Endothelial cell of umbilical vein (primary cell): Measurements from ENCODE around the gene FILIP1. TPM values are rescaled to one million over a fixed set of nuclear protein-coding genes. Genes with fewer than 3 reads are reported as not detected.

Experiments
- BruUV-seq: library from RNA; stranded (reverse); fragments of 400-500 nt; replicated peaks from 2 replicates; lab custom pipeline; 2021; lab: Mats Ljungman, UMichigan
- CTCF ChIA-PET: fragments of 300-600, 350-600 bp; sonication (Branson Sonifier 250); formaldehyde crosslinking; loops from one replicate; lab custom pipeline; 2021; ENCODE audit warnings: antibody characterized with exemption, inconsistent platforms; lab: Charles Lee
- POLR2A ChIA-PET: fragments of 300-600, 350-600 bp; sonication (Branson Sonifier 250); formaldehyde crosslinking; loops from one replicate; lab custom pipeline; 2021; ENCODE audit warnings: antibody characterized with exemption, inconsistent platforms; lab: Charles Lee
- DNase-seq: peaks from one replicate; pipeline ENCODE4 v3.0.0-alpha.2; 2011; ENCODE audit warnings: low read depth, low spot score
- FAIRE-seq: peaks from 2 replicates; lab custom pipeline; 2011; peaks lifted over from hg19 to GRCh38; lab: Jason Lieb, UNC
- H2AFZ ChIP-seq: 2 replicates; pipeline ENCODE4 v1.6.0; 2012; ENCODE audit warnings: low read depth, low read length, control low read depth, inconsistent platforms
- H3K27ac ChIP-seq: 2 replicates; pipeline ENCODE4 v1.5.1; 2011; ENCODE audit warnings: low read depth, mild to moderate bottlenecking, control low read depth, low read length, moderate library complexity; ENCODE audit not compliant: insufficient read depth
- H3K27me3 ChIP-seq, 2 experiments: 2 replicates each; pipeline versions ENCODE4 v1.6.0 to v1.6.1; 2011; ENCODE audit warnings: low read length in 2 of 2, mixed read lengths in 1 of 2; ENCODE audit not compliant: control insufficient read depth in 2 of 2, insufficient read depth in 2 of 2
- H3K36me3 ChIP-seq, 2 experiments: 2 replicates in 1 of 2; 3 replicates in 1 of 2; pipeline ENCODE4 v1.5.1; 2011; ENCODE audit warnings: low read length in 2 of 2, mild to moderate bottlenecking in 1 of 2, moderate library complexity in 1 of 2; ENCODE audit not compliant: control insufficient read depth in 2 of 2, insufficient read depth in 2 of 2; ENCODE audit errors: extremely low read depth in 1 of 2
- H3K4me1 ChIP-seq: 3 replicates; pipeline ENCODE4 v1.5.1; 2011; ENCODE audit warnings: mild to moderate bottlenecking, low read length; ENCODE audit not compliant: control insufficient read depth, insufficient read depth; ENCODE audit errors: extremely low read depth
- H3K4me2 ChIP-seq: 2 replicates; pipeline ENCODE4 v1.6.1; 2011; ENCODE audit warnings: low read length, control low read depth, mixed read lengths; ENCODE audit not compliant: insufficient read depth
- H3K4me3 ChIP-seq, 3 experiments: fragments of 200-600 bp in 1 of 3; sonication (generic), shearing (Covaris generic) in 1 of 3; replicated peaks in 1 of 3; 2 replicates each; pipeline ENCODE4 v1.5.1; 2011 to 2016; ENCODE audit warnings: control low read depth in 3 of 3, low read length in 3 of 3, mild to moderate bottlenecking in 2 of 3, inconsistent platforms in 1 of 3, low read depth in 1 of 3, moderate library complexity in 1 of 3; ENCODE audit not compliant: insufficient read depth in 1 of 3
- H3K79me2 ChIP-seq: 2 replicates; pipeline ENCODE4 v1.6.0; 2012; ENCODE audit warnings: low read length, inconsistent platforms; ENCODE audit not compliant: control insufficient read depth, insufficient read depth
- H3K9ac ChIP-seq: replicated peaks from 2 replicates; pipeline ENCODE3; 2011; ENCODE audit warnings: low read length, control low read depth; ENCODE audit not compliant: insufficient read depth; ENCODE audit errors: extremely low read depth
- H3K9me1 ChIP-seq: replicated peaks from 3 replicates; pipeline ENCODE4 v1.6.0; 2011; ENCODE audit warnings: mild to moderate bottlenecking, low read length; ENCODE audit not compliant: control insufficient read depth, insufficient read depth; ENCODE audit errors: extremely low read depth
- H3K9me3 ChIP-seq: replicated peaks from 2 replicates; pipeline ENCODE4 v1.5.1; 2012; ENCODE audit warnings: low read length, inconsistent platforms; ENCODE audit not compliant: control insufficient read depth, insufficient read depth
- H4K20me1 ChIP-seq: replicated peaks from 2 replicates; pipeline ENCODE3; 2011; ENCODE audit warnings: mild to moderate bottlenecking, low read length; ENCODE audit not compliant: control insufficient read depth, insufficient read depth; ENCODE audit errors: extremely low read depth
- CTCF ChIP-seq, 2 donors: IDR thresholded peaks; 1 replicate in 1 of 2; 2 replicates in 1 of 2; pipeline ENCODE4 v1.5.1; 2011; ENCODE audit warnings: low read length in 2 of 2, mild to moderate bottlenecking in 2 of 2, moderate library complexity in 2 of 2, control low read depth in 1 of 2, inconsistent platforms in 1 of 2, low read depth in 1 of 2; ENCODE audit not compliant: insufficient read depth in 1 of 2; ENCODE audit errors: extremely low read depth in 1 of 2
- EZH2 ChIP-seq: IDR thresholded peaks from 2 replicates; pipeline ENCODE4 v1.6.1; 2012; ENCODE audit warnings: borderline replicate concordance, low read depth, mild to moderate bottlenecking, moderate library complexity, low read length, inconsistent platforms; ENCODE audit not compliant: severe bottlenecking
- FOS ChIP-seq: IDR thresholded peaks from 2 replicates; pipeline ENCODE4 v1.6.1; 2011; ENCODE audit warnings: mild to moderate bottlenecking, low read length, moderate library complexity, borderline replicate concordance; ENCODE audit not compliant: insufficient read depth
- GATA2 ChIP-seq: IDR thresholded peaks from 2 replicates; pipeline ENCODE4 v1.7.0; 2011; ENCODE audit warnings: low read depth, mild to moderate bottlenecking, moderate library complexity, mixed read lengths, low read length; ENCODE audit not compliant: insufficient read length, insufficient read depth
- JUN ChIP-seq: IDR thresholded peaks from 2 replicates; pipeline ENCODE4 v1.6.1; 2011; ENCODE audit warnings: borderline replicate concordance, low read depth; ENCODE audit not compliant: insufficient read length, insufficient read depth
- MAX ChIP-seq: IDR thresholded peaks from 2 replicates; pipeline ENCODE4 v1.6.1; 2011; ENCODE audit not compliant: insufficient read depth, insufficient read length
- MYC ChIP-seq: IDR thresholded peaks from one replicate; pipeline ENCODE4 v1.6.1; 2011; ENCODE audit warnings: mild to moderate bottlenecking, low read depth, low read length
- POLR2A ChIP-seq: IDR thresholded peaks from 2 replicates; pipeline ENCODE4 v1.6.1; 2012; ENCODE audit warnings: low read depth, mild to moderate bottlenecking, control low read depth, low read length
- POLR2AphosphoS5 ChIP-seq: IDR thresholded peaks from 2 replicates; pipeline ENCODE4 v1.6.1; 2012; ENCODE audit warnings: low read depth, mild to moderate bottlenecking, control low read depth, low read length, moderate library complexity; ENCODE audit not compliant: insufficient read depth
- dilution Hi-C: fragments of 300-500 bp; cut with MboI; formaldehyde crosslinking; loops from one replicate; pipeline ENCODE4 v1.15.0; 2019; ENCODE audit warnings: low sequenced_read_pairs; ENCODE audit not compliant: extremely low pct_ligation_motif_present
- intact Hi-C: fragments of 100-400 bp; cut with micrococcal nuclease; formaldehyde crosslinking; loops from one replicate; pipeline ENCODE4 v1.10.0; 2022
- polyA plus RNA-seq, 4 experiments: library from polyadenylated mRNA; depleted of rRNA in 3 of 4; stranded (reverse) in 3 of 4; unstranded in 1 of 4; fragments of >200 nt; gene quantifications; 2 replicates each; pipeline versions ENCODE4 v1.2.1 to v1.2.3, GENCODE V29; 2011 to 2012; ENCODE audit warnings: missing spikeins in 1 of 4
- total RNA-seq: library from RNA; stranded (reverse); gene quantifications from 2 replicates; pipeline ENCODE4 v1.2.3, GENCODE V29; 2021

The FILIP1 gene
- total and polyA plus RNA-seq, 2 donors (not counting 3 experiments of a cell fraction or from before 2014, with no cell fraction given) = 2.8 to 13.7 TPM

- H3K4me1 ChIP-seq = peaks cover 13% of the 10 kb centered on the region
- intact Hi-C loops = no loop called here
- POLR2A ChIA-PET = no interaction called here
These were observed 206.2 kb downstream of the FILIP1 start for GRCh38 chr6:75287424-75287823.

More at GRCh38 chr6:75287424-75287823, 206.2 kb downstream of the FILIP1 start:
- H3K27me3 ChIP-seq = no peaks in the 10 kb centered on the region
- dilution Hi-C loops = no loop called here
- H3K4me3 ChIP-seq = no peak overlapping the region
- H3K9ac ChIP-seq = no peak overlapping the region
- H3K79me2 ChIP-seq = peaks cover 22% of the 10 kb centered on the region
- no TSS peak for BruUV-seq
- H2AFZ ChIP-seq = no peak overlapping the region
- H3K27ac ChIP-seq = no peak overlapping the region
- TF ChIP-seq CTCF (IDR thresholded peaks at IDR 0.05; ENCODE audit: extremely low read depth in 1 of 2, insufficient read depth in 1 of 2, low read depth in 1 of 2, low read length in 2 of 2) (no peak), GATA2 (no peak), MAX (no peak), FOS (no peak), JUN (no peak), MYC (no peak), POLR2AphosphoS5 (no peak), POLR2A (no peak), EZH2 (no peak)
- no peak overlapping the region for H3K4me2 ChIP-seq
- H4K20me1 ChIP-seq = no peaks in the 10 kb centered on the region
- no peak for DNase-seq
- no peaks in the 10 kb centered on the region for H3K36me3 ChIP-seq
- H3K9me3 ChIP-seq = no peaks in the 10 kb centered on the region
- CTCF ChIA-PET = no interaction called here
- no peak for FAIRE-seq
- H3K9me1 ChIP-seq = no peaks in the 10 kb centered on the region
